GOT3 (cell line): ENCODE data around the gene TGOLN2.

Source experiments
- DNase-seq: peaks from one replicate; lab custom pipeline; 2025; ENCODE audit warnings: mixed read lengths; lab: John Stamatoyannopoulos, UW

TGOLN2 gene

DNA sequence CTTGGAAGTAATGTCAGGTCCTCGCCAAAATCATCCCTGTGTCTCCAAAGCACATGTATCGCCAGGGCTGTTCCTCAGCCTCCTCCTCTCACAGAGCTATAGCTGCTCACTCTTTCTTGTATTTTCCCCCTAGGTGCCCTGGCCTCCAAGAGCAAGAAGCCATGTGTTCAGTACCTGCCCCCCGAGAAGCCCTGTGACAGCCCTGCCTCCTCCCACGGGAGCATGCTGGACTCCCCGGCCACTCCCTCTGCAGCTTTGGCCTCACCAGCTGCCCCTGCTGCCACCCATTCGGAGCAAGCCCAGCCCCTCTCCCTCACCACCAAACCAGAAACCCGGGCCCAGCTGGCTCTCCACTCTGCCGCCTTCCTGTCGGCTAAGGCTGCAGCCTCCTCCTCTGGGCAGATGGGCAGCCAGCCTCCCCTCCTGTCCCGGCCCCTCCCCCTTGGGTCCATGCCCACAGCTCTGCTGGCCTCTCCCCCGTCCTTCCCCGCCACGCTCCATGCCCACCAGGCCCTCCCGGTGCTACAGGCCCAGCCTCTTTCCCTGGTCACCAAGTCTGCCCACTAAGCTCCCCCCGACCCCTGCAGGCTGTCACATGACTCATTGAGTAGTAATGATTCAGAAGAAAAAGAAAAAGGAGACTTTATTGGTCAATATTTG, 18.8 kb downstream of the TGOLN2 start:
- DNase-seq: no peak

- DNase-seq: no peak
Observed at GRCh38 chr2:85308201-85308600, 19.6 kb downstream of the TGOLN2 start.

- no peak for DNase-seq
Observed at GRCh38 chr2:85307527-85307897, 20.3 kb downstream of the TGOLN2 start.

- no peak for DNase-seq
Observed at GRCh38 chr2:85303780-85304531, 23.8 kb downstream of the TGOLN2 start.

DNA sequence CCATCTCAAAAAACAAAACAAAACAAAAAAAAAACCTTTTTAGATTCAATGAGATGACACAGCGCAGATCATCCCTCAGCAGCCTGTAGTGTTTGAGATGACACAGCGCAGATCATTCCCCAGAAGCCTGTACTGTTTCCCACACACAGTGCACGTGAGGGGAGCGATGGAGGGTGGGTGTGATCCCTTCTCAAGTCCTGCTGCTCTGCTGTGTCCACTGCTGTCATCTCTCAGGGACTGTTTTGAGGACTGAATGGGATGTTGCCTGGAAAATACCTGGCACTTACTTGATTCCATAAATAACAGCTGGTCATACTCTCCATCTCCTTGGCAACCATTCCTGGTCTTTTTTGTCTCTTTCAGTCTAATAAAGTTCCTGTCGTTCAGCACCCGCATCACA, 25.7 kb downstream of the TGOLN2 start:
- DNase-seq: no peak

DNA sequence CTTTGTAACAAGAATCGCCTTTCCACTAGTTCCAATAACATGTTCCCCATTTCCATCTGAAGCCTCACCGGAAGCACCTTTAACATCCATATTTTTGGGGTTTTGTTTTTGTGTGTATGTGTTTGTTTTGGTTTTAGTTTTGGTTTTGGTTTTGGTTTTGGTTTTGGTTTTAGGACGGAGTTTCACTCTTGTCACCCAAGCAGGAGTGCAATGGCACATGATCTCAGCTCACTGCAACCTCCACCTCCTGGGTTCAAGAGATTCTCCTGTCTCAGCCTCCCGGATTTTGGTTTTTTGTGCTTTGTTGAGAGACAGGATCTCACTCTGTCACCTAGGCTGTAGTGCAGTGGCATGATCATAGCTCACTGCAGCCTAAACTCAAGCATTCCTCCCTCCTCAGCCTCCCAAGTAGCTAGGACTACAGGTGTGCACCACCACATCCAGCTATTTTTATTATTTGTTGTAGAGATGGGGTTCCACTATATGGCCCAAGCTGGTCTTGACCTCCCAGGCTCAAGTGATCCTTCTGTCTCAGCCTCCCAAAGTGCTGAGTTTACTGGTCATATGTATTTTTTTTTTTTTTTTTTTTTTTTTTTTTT, 36.3 kb downstream of the TGOLN2 start:
- DNase-seq: no peak

DNA sequence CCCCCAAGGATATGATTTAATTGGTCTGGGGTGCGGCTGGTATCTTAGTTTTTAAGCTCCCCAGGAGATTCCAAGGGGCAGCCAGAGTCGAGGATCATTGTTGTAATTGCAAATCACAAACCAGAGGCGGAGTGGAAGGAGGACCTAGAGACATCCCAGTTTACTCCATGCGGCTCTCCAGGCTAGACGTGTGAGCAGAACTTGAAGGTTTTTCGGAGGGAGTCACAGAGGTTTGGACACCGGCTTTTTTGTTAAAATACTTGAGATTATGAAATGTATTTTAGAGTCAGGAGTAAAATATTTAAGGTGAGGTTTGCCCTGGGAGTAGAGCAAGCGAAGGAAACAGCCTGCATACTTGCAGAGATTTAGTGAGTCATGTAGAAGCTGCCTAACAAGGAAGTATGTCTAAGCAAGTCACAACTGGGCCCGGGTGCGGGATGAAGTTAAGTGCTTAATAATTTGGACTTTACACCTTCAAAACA, 39.5 kb downstream of the TGOLN2 start:
- DNase-seq: no peak

GRCh38 chr2:85287721-85288120, 40.1 kb downstream of the TGOLN2 start:
- DNase-seq: no peak

DNA sequence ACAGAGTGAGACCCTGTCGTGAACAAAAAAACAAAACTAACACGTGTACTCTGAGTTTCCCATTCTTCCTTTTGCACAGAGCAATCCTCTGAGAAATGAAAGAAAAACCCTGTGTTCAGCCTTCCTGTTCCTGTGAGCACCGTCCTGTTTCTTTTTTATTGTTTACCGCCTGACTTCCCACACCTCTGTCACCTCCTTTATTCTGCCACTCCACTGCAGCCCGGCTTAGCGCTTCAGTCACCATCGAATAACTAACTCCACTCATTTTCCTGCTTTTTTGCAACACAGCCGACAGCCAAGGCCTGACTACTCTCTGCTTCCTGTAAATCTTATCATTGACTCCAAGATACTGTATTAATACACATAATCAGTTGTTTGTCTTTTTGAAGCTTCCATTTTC, 40.9 kb downstream of the TGOLN2 start:
- DNase-seq: no peak

- DNase-seq: no peak
Observed at GRCh38 chr2:85283641-85284040, 44.1 kb downstream of the TGOLN2 start.

GRCh38 chr2:85282914-85283313, 44.9 kb downstream of the TGOLN2 start:
- DNase-seq: no peak

- no peak for DNase-seq
Observed at GRCh38 chr2:85281553-85281952, 46.2 kb downstream of the TGOLN2 start.

GRCh38 chr2:85278361-85278760, 49.4 kb downstream of the TGOLN2 start:
- no peak for DNase-seq

- no peak for DNase-seq
Observed at GRCh38 chr2:85277416-85278158, 50.2 kb downstream of the TGOLN2 start.

- no peak for DNase-seq
Observed at GRCh38 chr2:85276571-85277118, 51.1 kb downstream of the TGOLN2 start.

DNA sequence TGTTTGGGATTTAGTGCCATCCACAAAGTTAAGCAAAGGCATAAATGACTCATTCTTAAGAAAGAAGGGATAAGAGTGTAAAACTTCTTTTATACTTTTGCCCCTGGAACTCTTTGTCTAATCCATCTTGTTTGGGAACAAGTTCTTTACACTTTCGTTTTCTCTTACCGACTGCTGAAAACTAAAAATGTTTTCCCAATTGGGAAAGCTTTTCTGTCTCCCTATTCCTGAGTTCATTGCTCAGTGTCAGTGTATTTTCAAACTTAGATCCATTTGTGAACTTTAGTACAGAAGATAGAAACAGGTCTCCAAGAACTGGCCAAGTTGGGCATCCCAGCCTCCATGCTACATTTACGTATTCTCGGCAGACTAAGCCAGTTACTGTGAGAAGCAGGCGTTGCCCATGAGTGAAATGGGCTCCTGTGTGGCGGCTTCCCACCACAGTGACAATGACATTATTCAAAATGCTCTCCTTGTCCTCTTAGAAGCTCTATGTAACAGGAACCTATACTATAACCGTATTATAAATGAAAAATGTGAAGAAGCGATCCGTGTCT, 51.7 kb downstream of the TGOLN2 start:
- DNase-seq: no peak

DNA sequence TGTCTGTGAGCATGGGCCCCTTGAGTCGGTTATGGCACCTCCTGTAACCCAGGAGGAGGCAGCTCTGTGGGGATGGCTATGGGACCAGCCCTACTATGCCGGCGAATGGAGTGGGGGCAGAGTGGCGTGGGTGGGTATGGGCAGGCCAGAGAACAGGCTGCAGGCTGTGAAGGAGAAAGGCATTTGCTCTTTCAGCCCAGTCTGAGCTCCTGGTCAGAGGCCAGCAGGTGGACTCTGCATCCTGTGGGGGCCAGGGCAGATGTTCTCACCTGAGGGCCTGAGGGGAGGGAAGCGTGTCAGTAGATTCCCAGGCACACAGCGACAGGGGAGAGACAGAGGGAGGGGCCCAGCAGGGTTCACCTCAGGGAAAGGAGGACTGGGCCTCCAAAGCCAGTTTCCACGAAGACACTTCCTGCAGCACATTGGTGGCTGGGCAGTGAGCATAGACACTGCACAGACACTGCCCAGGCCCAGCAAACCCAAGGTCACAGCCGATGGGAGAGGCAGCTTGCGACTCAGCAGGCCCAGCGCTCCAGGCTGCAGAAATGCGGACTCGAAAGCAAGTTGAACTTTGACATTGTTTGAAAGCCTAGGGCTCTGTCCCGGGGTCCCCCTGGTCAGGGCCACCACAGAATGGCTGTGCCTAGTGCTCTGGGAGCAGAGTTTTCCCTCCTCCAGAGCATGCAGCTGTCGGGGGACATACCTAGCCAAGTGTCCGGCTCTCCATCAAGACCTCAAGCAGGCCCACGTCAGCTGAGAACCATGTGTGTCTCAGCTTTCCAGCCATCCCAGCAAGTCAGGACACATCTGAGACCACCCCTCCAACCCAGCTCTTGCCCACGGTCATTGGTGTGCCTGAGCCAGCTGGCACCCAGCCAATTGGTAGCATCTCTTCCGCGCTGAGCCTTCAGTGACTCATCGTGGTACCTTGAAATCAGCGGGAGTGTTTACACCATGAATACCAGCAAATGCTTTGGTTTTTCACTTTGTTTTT, 53.8 kb downstream of the TGOLN2 start:
- DNase-seq: no peak

DNA sequence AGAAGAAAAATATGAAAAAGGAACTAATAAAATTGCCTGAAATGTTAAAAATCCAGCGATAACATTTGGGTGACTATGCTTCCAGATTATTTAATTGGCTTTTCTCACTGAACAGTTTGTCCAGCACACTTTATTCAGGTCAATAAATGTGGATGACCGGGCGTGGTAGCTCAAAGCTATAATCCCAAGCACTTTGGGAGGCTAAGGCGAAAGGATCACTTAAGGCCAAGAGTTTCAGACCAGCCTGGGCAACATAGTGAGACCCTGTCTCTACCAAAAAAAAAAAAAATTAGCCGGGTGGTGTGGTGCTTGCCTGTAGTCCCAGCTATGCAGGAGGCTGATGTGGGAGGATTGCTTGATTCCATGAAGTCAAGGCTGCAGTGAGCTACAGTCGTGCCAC, 55.4 kb downstream of the TGOLN2 start:
- no peak for DNase-seq

- DNase-seq: no peak
Observed at GRCh38 chr2:85269959-85270358, 57.8 kb downstream of the TGOLN2 start.
